ENCODE measurements around the gene ANAPC16.
A peak's percentile ranks its signal among the peaks of the same experiment; 100 is the strongest.
"Not testable (repeated sequence)": the region's sequence is repeated elsewhere in the genome, so short reads cannot be mapped to it uniquely, and the experiment has no call there.

Gene ANAPC16

GRCh38 chr10:72218325-72218724 lies 2.5 kb downstream of the ANAPC16 start:
- DNase-seq, result peak; percentile 53

GRCh38 chr10:72218726-72219125 lies 2.9 kb downstream of the ANAPC16 start:
- DNase-seq, result no peak

- no peak for DNase-seq
Observed at GRCh38 chr10:72219235-72219814, 3.5 kb downstream of the ANAPC16 start.

GRCh38 chr10:72220637-72221036 lies 4.8 kb downstream of the ANAPC16 start:
- no peak for DNase-seq

- no peak for DNase-seq
Observed at GRCh38 chr10:72221278-72221677, 5.5 kb downstream of the ANAPC16 start.

GRCh38 chr10:72223743-72224101 lies 7.9 kb downstream of the ANAPC16 start:
- no peak for DNase-seq

- DNase-seq, result not testable (repeated sequence)
Observed at GRCh38 chr10:72224191-72224590, 8.4 kb downstream of the ANAPC16 start.

GRCh38 chr10:72226418-72227027 lies 10.7 kb downstream of the ANAPC16 start:
- DNase-seq, result no peak

GRCh38 chr10:72227826-72228225 lies 12.0 kb downstream of the ANAPC16 start:
- DNase-seq, result no peak

GRCh38 chr10:72228318-72228751 lies 12.5 kb downstream of the ANAPC16 start:
- DNase-seq, result no peak

GRCh38 chr10:72229261-72230251 lies 13.7 kb downstream of the ANAPC16 start:
- DNase-seq, result no peak

GRCh38 chr10:72233621-72234020 lies 17.8 kb downstream of the ANAPC16 start:
- no peak for DNase-seq

- no peak for DNase-seq
Observed at GRCh38 chr10:72234560-72235095, 18.8 kb downstream of the ANAPC16 start.

- no peak for DNase-seq
Observed at GRCh38 chr10:72235544-72236279, 19.9 kb downstream of the ANAPC16 start.

- DNase-seq, result no peak
Observed at GRCh38 chr10:72238392-72239175, 22.8 kb downstream of the ANAPC16 start.

- no peak for DNase-seq
Observed at GRCh38 chr10:72239409-72239808, 23.6 kb downstream of the ANAPC16 start.

GRCh38 chr10:72240371-72240770 lies 24.6 kb downstream of the ANAPC16 start:
- no peak for DNase-seq

- DNase-seq, result no peak
Observed at GRCh38 chr10:72241691-72242252, 26.0 kb downstream of the ANAPC16 start.

- no peak for DNase-seq
Observed at GRCh38 chr10:72242675-72243074, 26.9 kb downstream of the ANAPC16 start.

- DNase-seq, result no peak
Observed at GRCh38 chr10:72243822-72244437, 28.1 kb downstream of the ANAPC16 start.

- no peak for DNase-seq
Observed at GRCh38 chr10:72244573-72245038, 28.8 kb downstream of the ANAPC16 start.

Measured in activated CD4-positive, alpha-beta T cell treated with anti-CD3 and anti-CD28 coated beads, Interleukin-10, Interleukin-2, amounts not matched to agents 100 ng/mL and 50 ng/mL, durations not matched to agents 16 hours and 8 hours (primary cell).